Activated T-cell treated with anti-CD3 and anti-CD28 coated beads, Interleukin-2, amount 50 U/mL, for 4 hours (primary cell): ENCODE measurements around the gene VSIR. TPM values are rescaled to one million over a fixed set of nuclear protein-coding genes. Genes with fewer than 3 reads are reported as not detected.

ENCODE experiments used
- ATAC-seq, 2 donors: fragments of 200-7000 bp; cut with Tn5 transposase; one replicate each; pipeline ENCODE4 v1.10.0; 2021
- DNase-seq: peaks from one replicate; pipeline ENCODE4 v3.0.0-alpha.2; 2020
- H3K27me3 Mint-ChIP-seq: one replicate; pipeline ENCODE4 v1.8.0; 2021; ENCODE audit warnings: low read depth, mixed read lengths
- H3K36me3 Mint-ChIP-seq: one replicate; pipeline ENCODE4 v1.8.0; 2022; ENCODE audit warnings: mixed read lengths; ENCODE audit not compliant: insufficient read depth
- H3K4me1 Mint-ChIP-seq: one replicate; pipeline ENCODE4 v1.8.0; 2021; ENCODE audit warnings: low read depth, mixed read lengths
- H3K4me3 Mint-ChIP-seq: one replicate; pipeline ENCODE4 v1.8.0; 2021; ENCODE audit warnings: mild to moderate bottlenecking, moderate library complexity, mixed read lengths
- H3K9me3 Mint-ChIP-seq: one replicate; pipeline ENCODE4 v1.8.0; 2021; ENCODE audit warnings: mixed read lengths
- total RNA-seq, 3 donors: library from RNA; stranded (reverse); gene quantifications; one replicate each; pipeline ENCODE4 v1.2.1, GENCODE V29; 2021

The VSIR gene
- total RNA-seq, 3 donors from 2014 or later, result 238 to 274 (median 240) TPM

GRCh38 chr10:71769279-71769823 is 4.0 kb downstream of the VSIR start:
- Mint-ChIP-seq H3K36me3 (peaks cover 53% of the 10 kb centered on the region), H3K4me3 (peak overlapping the region; percentile 94), H3K9me3 (no peaks in the 10 kb centered on the region), H3K4me1 (peaks cover 76% of the 10 kb centered on the region), H3K27me3 (no peaks in the 10 kb centered on the region)
- peak; percentile 3 to 4 for ATAC-seq
- no peak for DNase-seq

- peaks cover 60% of the 10 kb centered on the region for H3K36me3 Mint-ChIP-seq
- DNase-seq (no peak), ATAC-seq (no peak)
- H3K4me1 Mint-ChIP-seq, result peaks cover 85% of the 10 kb centered on the region
- peak overlapping the region; percentile 94 for H3K4me3 Mint-ChIP-seq
- H3K27me3 Mint-ChIP-seq, result no peaks in the 10 kb centered on the region
- H3K9me3 Mint-ChIP-seq, result no peaks in the 10 kb centered on the region
Measured at GRCh38 chr10:71767420-71768035, 5.8 kb downstream of the VSIR start.

- no peaks in the 10 kb centered on the region for H3K27me3 Mint-ChIP-seq
- H3K4me1 Mint-ChIP-seq, result peaks cover 89% of the 10 kb centered on the region
- ATAC-seq, result no peak
- no peaks in the 10 kb centered on the region for H3K9me3 Mint-ChIP-seq
- H3K4me3 Mint-ChIP-seq, result peak overlapping the region; percentile 94
- H3K36me3 Mint-ChIP-seq, result peaks cover 54% of the 10 kb centered on the region
- DNase-seq, result no peak
Measured at GRCh38 chr10:71766717-71767419, 6.5 kb downstream of the VSIR start.

GRCh38 chr10:71765906-71766716 is 7.2 kb downstream of the VSIR start:
- ATAC-seq (no peak), DNase-seq (no peak)
- peaks cover 51% of the 10 kb centered on the region for H3K36me3 Mint-ChIP-seq
- H3K4me1 Mint-ChIP-seq, result peaks cover 90% of the 10 kb centered on the region
- no peaks in the 10 kb centered on the region for H3K9me3 Mint-ChIP-seq
- no peaks in the 10 kb centered on the region for H3K27me3 Mint-ChIP-seq
- peak overlapping the region; percentile 94 for H3K4me3 Mint-ChIP-seq

GRCh38 chr10:71765176-71765904 is 8.0 kb downstream of the VSIR start:
- DNase-seq (no peak), ATAC-seq (no peak)
- H3K36me3 Mint-ChIP-seq, result peaks cover 55% of the 10 kb centered on the region
- peak overlapping the region; percentile 60 for H3K4me3 Mint-ChIP-seq
- H3K27me3 Mint-ChIP-seq, result no peaks in the 10 kb centered on the region
- no peaks in the 10 kb centered on the region for H3K9me3 Mint-ChIP-seq
- H3K4me1 Mint-ChIP-seq, result peaks cover 92% of the 10 kb centered on the region

- ATAC-seq (no peak), DNase-seq (no peak)
- H3K9me3 Mint-ChIP-seq, result no peaks in the 10 kb centered on the region
- peak overlapping the region; percentile 33 for H3K4me3 Mint-ChIP-seq
- H3K36me3 Mint-ChIP-seq, result peaks cover 46% of the 10 kb centered on the region
- peaks cover 85% of the 10 kb centered on the region for H3K4me1 Mint-ChIP-seq
- H3K27me3 Mint-ChIP-seq, result no peaks in the 10 kb centered on the region
Measured at GRCh38 chr10:71763352-71764127, 9.8 kb downstream of the VSIR start.

- Mint-ChIP-seq H3K4me3 (no peak overlapping the region), H3K9me3 (no peaks in the 10 kb centered on the region), H3K27me3 (no peaks in the 10 kb centered on the region), H3K36me3 (peaks cover 46% of the 10 kb centered on the region), H3K4me1 (peaks cover 88% of the 10 kb centered on the region)
- no peak for ATAC-seq
- no peak for DNase-seq
Measured at GRCh38 chr10:71762324-71762723, 11.0 kb downstream of the VSIR start.

- no peak overlapping the region for H3K4me3 Mint-ChIP-seq
- H3K9me3 Mint-ChIP-seq, result no peaks in the 10 kb centered on the region
- ATAC-seq (no peak), DNase-seq (no peak)
- peaks cover 44% of the 10 kb centered on the region for H3K36me3 Mint-ChIP-seq
- peaks cover 88% of the 10 kb centered on the region for H3K4me1 Mint-ChIP-seq
- no peaks in the 10 kb centered on the region for H3K27me3 Mint-ChIP-seq
Measured at GRCh38 chr10:71761541-71762113, 11.7 kb downstream of the VSIR start.

GRCh38 chr10:71761105-71761511 is 12.2 kb downstream of the VSIR start:
- Mint-ChIP-seq H3K4me1 (peaks cover 88% of the 10 kb centered on the region), H3K27me3 (no peaks in the 10 kb centered on the region), H3K36me3 (peaks cover 46% of the 10 kb centered on the region), H3K4me3 (peak overlapping the region; percentile 3), H3K9me3 (no peaks in the 10 kb centered on the region)
- DNase-seq, result peak; percentile 62
- peak; percentile 86 to 87 for ATAC-seq

GRCh38 chr10:71757399-71757922 is 15.9 kb downstream of the VSIR start:
- DNase-seq, result no peak
- peaks cover 87% of the 10 kb centered on the region for H3K4me1 Mint-ChIP-seq
- H3K9me3 Mint-ChIP-seq, result no peaks in the 10 kb centered on the region
- peaks cover 50% of the 10 kb centered on the region for H3K36me3 Mint-ChIP-seq
- H3K27me3 Mint-ChIP-seq, result no peaks in the 10 kb centered on the region
- H3K4me3 Mint-ChIP-seq, result peak overlapping the region; percentile 22
- peak; percentile 6 to 10 for ATAC-seq

GRCh38 chr10:71756311-71757191 is 16.8 kb downstream of the VSIR start:
- peaks cover 87% of the 10 kb centered on the region for H3K4me1 Mint-ChIP-seq
- H3K27me3 Mint-ChIP-seq, result no peaks in the 10 kb centered on the region
- peak overlapping the region; percentile 22 for H3K4me3 Mint-ChIP-seq
- no peaks in the 10 kb centered on the region for H3K9me3 Mint-ChIP-seq
- ATAC-seq (peak; percentile 73 to 78), DNase-seq (no peak)
- H3K36me3 Mint-ChIP-seq, result peaks cover 58% of the 10 kb centered on the region

GRCh38 chr10:71755179-71755879 is 18.0 kb downstream of the VSIR start:
- Mint-ChIP-seq H3K9me3 (no peaks in the 10 kb centered on the region), H3K4me3 (no peak overlapping the region), H3K36me3 (peaks cover 58% of the 10 kb centered on the region), H3K4me1 (peaks cover 85% of the 10 kb centered on the region), H3K27me3 (no peaks in the 10 kb centered on the region)
- DNase-seq, result no peak
- ATAC-seq, result no peak
